NK-92 (cell line): ENCODE results near the gene BAIAP2.

Experiments
- DNase-seq: peaks from one replicate; lab custom pipeline; 2025; ENCODE audit not compliant: unreplicated experiment; lab: John Stamatoyannopoulos, UW

Gene BAIAP2

DNA sequence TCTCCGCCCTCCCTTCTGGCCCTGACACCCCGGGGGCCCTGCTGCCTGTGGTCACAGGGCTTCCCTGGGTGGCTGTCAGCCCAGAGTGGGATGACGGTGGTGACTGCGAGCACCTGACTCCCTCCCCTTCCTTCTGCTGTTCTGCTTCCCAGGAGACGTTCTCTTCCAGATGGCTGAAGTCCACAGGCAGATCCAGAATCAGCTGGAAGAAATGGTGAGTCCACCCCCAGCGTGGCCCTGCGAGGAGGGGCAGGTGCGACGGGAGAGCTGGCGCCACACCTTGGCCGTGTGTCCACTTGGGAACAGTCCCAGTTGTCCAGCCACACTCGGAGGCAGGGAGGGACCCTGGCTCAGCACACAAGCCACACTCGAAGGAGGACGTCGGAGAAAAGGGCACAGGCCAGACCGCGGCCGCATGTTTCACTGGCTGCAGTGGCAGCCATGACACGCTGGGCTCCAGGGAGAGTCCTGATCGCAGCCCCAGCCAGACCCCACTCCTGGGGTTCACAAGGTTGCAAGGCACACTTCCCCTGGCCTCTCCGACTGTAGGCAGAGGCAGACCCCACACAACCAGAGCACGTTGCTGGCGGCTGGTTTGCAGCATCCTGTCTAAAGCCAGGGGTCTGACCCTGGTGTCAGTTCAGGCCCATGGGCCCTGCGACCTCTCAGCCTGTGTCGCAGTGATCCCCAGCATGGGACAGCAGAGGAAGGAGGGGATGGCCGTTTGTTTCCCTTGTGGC, 49.9 kb downstream of the BAIAP2 start:
- no peak for DNase-seq

DNA sequence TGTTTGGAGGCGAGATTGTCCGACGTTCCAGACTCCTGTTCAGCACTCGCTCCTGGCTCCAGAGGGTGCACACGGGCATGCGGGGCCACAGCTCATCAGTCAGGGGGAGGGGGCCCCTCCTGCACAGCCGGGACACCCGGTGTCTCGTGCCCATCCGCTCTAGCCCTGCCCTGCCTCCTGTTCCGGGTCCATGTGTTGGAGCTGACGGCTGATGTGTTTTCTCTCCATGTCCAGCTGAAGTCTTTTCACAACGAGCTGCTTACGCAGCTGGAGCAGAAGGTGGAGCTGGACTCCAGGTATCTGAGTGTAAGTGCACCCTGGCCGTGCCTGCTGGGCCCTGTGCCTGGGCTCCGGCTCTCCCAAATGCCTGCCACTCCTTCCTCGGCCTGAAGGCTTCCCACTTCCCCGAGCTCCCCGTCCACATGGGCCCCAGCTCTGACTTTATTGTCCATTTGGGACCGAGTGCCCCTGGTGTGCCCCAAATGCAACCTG, 50.5 kb downstream of the BAIAP2 start:
- DNase-seq: no peak

DNA sequence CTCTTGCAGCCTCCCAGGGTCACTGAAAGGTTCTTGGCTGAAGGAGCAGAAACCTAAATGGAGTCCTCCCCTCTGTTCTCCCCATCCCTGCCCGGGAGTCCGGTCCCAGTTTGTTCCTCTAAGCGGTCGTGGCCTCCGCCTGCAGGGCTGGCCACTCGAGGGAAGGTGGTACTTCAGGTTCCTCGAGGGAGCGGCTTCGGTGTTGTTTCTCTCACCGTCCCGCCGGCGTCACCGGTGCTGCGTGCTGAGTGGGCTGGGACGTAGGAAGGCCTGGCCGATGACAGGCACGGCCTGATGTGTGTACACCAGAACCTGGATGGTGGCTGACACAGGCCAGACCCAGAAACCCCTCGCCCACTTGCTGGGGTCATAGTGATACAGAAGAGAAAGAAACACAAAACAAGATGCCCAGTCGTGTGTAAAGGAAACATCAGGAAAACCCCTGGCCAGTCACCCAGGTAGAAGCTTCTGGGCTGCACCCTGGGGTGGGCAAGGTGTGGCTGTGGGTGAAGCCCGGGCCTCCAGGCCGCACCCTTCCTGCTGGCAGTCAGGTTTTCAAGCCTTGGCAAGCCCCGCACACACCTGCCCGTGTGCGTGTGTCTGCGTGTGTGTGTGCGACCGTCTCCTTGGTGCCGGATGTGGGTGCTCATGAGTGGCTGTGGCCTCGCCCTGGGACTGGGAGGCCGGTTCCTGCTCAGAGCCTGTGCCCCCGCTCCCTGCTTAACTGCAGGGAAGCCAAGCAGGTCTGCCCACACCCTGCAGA, 52.0 kb downstream of the BAIAP2 start:
- no peak for DNase-seq

DNA sequence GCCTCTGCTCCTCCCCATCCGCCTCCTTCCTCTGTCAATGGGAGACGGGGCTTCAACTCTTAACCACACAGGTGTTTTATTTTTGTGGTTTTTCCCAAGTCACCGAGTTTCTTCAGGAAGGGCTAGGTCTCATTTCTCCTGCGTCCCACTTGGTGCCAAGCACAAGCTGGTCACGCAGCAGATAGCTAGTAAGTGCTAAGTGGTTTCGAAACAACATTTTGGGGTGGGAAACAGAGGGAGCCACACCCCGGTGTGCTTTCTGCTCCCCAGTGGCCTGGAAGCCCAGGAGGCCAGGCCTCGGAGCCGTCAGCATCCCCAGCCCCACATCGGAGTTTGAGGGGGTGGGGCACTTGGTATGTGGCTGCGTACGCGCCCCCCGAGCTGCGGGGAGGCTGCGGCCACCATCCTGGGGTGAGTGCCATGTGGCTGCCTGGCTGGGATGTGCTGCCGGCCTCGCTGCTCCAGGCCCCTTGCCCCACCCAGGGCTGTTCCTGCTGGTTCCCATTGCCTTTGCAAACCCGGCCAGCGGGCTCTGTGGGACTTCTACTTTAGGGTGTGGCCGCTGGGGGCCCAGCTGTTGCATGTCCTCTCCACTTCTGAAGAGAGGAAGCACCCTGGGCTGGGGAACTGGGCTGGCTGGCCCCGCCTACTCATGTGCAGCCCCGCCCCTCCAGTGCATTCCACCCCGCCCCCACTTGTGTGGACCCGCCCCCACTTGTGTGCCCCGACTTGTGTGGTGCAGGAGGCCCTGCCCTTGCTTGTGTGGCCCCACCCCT, 55.6 kb downstream of the BAIAP2 start:
- DNase-seq: no peak

DNA sequence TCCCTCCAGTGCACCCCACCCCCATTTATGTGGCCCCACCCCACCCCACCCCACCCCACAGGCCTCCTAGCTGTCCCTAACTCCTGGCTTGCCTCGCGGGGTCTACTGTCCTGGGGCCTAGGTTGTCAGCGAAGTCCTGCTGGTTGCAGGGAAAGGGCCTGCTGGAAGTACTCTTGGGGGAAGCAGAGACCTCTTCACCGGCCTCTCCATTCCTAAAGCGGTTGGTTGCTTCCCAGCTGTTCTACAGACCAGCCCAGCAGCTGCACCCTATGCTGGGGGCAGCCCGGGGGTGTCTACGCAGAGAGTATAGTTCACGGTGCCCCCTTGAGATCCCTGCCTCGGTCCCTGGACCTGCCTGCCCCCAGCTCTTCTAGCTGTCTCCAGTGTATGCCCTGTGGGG, 56.2 kb downstream of the BAIAP2 start:
- DNase-seq: no peak

DNA sequence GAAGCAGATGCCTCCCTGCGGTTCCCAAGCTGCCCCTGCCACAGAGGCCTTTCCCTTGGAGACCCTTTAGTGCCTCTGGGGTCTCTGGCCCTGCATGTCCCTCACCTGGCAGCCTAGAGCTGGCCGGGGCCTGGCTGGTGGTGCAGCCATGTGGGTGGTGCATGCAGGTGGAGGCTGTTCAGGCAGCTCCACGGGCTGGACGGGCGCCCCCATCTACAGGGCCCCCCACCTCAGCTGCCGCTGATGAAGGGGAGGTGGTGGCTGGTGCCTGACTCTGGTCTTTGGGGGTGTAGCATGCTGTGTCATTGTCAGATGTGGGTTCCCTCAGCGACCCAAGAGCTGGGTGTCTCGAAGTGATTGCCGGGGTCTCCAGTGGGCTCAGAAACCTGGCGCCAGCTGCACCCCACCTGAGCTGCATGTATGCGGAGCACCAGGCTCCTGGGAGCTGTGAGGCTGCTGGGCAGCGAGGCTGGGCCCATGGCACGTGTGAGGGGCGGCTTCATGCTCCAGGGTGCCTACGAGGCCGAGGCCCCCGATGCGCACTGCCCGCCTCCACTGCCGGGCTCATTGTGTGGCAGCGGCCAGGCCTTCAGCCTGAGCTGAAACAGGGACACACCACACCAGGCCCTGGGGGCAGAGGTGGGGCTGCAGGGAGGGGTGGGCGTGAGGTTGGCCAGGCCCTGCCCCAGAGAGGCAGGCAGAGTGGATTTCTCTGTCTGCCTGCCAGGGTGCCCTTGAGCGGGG, 57.0 kb downstream of the BAIAP2 start:
- no peak for DNase-seq

DNA sequence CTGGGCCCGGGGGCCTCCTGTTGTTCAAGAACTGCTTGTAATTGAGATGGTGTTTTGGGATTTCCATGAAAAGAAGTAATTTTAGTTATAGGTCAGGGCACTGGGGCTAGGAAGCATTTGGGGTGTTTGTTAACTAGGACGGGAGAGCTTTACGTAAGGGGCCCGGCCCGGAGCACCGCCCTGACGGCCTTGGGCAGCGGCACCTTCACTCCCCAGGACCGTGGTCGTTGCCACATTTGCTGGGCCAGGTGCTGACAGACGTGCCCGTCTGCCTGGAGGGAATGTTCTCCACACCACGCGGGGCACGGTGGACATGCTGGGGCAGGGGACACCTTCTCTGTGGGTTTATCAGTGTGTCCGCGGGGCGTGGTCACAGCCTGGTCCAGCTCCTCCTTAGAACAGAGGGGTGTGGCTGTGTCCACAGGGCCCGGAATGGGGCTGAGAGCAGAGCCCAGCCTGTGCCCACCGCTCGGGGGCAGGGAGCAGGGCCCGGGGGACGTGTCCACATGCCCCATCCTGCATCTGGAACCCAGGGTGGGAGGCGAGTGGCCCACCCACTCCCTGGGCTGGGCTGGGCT, 57.7 kb downstream of the BAIAP2 start:
- DNase-seq: no peak

DNA sequence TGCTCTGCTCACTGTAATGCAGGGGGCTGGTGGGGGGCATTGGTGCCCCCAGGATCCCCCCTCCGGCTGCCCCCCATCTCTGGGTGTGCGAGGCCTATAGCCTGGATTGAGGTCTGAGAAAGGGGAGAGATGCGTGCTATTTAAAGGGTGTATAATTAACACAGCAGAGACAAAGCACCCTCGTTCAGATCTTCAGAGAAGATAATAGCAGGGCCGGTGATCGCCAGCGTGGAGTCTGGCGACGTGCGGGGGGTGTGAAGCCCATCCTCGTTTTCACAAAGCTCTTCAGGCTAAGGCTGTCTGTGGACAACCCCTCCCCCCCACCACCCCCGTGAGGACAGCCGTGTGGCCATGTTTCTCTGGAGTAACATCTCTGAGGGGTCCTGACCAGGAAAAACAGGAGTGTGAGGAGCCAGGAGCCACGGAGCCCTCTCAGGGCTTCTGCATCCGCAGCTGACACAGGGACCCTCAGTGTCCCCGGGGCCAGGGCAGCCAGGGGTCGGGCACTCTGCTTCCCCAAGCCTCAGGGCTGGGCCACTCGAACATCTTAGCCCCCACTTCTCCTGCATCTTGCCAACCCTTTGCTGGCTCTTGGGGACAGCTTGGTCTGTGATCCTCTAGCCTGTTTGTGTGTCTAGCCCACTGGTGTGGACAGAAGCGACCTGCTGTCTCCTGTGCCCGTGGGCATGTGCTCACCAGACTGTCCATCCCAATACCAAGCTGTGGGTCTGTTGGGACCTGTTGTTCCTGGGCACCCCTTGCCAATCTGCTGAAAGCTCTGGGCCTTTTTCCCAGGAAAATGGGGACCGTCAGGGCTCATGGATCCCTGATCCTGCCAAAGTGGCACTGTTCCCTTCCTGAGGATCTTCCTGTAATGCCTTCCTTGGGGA, 58.9 kb downstream of the BAIAP2 start:
- no peak for DNase-seq

DNA sequence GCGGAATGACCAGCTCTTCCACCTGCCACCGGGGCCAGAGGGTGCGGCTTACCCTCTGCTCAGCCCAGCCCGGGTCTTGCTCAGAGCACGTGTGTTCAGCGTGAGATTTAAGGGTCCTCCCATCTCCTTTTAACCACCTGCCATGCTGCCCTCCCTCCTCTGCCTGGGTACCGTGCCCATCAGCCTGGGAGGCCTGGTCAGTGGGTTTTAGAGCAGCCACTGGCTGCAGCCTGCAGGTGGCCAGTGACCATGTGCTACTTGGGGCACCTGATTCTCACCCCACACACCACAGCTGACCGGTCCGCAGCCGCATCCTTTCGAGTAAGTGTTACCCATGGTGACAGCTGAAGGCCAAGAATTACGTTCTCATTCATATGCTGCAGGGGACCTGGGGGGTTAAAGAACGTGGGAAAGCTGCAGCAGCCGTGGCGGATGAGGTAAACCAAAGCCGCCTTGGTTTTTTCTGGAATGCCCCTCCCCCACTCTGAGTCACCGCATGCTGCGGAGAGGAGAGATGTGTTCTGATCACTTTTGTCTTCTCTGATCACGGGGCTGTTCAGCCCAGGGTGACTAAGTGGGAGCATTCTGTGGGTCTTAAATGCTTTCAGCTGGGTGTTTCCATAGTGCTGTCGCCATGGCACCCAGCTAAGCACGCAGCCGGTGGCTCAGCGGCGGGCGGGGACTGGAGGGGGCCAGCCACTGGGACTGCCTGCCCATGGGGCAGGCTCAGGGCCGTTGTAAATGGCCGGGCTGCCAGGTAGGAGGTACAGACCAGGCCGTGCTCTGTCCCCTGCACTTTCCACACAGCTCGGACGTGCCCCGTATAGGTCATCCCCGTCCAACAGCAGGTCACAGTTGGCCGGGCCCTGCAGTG, 59.8 kb downstream of the BAIAP2 start:
- DNase-seq: no peak

DNA sequence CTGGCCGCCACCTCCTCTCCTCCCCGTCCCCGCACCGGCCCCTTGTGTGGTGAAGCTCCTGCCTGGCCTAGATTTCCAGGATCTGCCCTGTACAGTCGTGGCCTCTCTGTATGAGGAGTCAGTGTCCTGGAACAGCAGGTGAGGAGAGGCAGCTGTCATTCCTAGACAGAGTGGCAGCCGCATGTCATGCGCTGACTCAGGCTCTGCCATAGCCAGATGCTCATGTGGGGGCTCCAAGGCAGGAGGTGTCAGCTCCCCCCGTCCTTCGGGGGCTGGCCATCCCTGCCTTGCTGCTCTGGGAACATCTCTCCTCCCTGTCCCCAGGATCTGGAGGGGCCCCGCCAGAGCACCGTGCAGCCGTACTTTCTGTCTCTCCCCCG, 60.4 kb downstream of the BAIAP2 start:
- DNase-seq: no peak

DNA sequence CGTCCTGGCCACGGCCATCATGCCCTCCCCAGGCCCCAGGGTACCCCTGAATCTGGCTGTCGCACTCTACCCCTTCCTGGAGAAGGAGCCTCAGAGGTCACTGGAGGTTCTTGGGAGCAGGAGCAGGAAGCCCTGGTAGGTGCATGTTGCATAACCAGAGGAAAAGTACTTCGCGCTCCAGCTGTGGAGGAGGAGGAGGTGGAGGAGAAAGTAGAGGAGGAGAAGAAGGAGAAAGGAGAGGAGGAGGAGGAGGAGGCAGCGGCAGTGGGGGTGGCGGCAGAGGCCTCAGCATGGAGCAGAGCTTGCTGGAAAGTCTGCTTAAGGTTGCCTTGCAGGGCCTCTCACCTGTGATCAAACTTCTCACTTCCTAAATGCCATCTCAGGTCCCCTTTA, 61.8 kb downstream of the BAIAP2 start:
- DNase-seq: no peak

DNA sequence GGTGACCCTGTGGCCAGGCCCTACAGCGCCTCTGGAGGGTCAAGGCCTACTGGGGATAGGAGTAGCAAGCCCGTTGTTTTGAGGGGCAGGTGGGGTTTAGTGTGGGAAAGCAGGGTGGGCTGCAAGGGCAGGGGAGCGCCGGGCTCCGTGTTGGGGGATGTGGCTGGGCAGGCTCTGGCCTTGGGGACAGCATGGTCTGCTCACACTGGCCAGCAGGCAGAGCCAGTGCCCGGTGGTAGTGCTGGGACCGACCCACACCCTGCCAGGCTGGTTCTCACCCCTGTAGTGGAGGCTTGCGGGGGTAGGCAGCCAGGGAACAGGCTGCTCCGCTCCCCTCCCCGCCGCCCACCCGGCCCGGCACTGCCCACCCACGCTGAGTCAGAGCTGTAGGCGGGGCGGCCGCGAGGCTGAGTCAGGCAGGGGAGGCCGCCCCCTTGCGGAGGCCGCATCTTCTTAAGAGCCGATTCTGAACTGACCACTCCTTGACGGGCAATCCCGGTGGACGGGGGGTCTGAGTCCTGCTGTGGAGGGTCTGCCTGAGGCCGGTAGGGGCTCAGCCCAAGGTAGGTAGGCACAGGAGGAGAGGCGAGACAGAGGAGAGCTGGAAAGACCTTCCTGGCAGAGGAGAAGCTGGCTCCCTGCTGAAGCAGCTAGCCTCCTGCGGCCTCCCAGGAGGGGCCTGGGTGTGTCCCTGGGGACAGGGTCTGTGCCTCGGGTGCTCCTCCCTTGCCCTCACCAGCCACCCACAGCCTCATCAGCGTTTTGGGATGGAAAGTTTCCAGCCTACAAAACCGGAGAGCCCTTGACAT, 62.4 kb downstream of the BAIAP2 start:
- no peak for DNase-seq

DNA sequence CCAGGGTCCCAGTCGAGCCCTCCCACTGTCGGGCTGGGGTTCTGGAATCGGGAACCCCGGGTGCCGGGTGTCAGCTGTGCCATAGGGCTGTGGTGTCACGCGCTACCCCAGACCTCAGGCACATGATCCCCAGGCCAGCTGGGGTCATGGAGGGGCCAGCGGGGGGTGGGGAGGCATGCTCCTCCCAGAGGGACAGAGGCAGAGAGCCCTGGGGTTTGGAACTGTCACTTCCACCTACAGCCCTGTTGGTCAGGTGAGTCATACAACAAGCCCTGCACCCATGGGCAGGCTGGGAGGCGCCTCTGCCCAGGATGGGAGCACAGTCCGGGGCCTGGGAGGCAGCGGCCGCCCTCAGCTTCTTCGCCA, 63.0 kb downstream of the BAIAP2 start:
- no peak for DNase-seq

DNA sequence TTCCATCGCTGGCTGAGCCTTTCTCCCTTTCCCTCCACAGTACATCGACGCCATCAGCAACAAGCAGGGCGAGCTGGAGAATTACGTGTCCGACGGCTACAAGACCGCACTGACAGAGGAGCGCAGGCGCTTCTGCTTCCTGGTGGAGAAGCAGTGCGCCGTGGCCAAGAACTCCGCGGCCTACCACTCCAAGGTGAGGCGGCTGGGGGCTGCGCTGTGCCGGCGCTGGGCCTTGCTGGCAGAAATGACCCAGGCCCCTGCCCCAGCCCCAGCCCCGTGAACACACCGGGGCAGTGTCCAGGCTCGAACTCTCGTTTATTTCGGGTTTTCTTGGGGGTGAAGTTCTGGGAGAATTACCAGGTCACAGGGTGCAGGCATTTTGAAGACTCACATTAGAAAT, 64.9 kb downstream of the BAIAP2 start:
- DNase-seq: no peak

DNA sequence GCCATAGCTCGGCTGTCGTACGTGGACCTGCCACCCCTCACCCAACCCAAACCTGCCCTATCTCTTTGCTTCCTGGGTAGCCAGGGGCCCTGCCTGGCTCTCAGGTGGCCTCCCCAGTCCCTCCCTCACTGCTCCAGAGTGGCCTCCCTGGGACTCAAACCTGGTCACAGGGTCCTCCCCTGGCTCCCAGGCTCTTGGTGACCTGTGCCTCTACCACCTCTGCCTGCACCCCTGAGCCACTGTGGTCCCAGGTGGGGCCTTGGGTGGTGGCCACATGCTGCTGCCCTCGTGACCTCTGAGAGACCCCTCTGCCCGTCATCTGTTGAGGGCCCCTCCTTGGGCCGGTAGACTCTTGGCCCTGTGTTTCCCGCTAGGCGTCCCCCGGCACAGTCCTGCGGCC, 65.7 kb downstream of the BAIAP2 start:
- DNase-seq: no peak

DNA sequence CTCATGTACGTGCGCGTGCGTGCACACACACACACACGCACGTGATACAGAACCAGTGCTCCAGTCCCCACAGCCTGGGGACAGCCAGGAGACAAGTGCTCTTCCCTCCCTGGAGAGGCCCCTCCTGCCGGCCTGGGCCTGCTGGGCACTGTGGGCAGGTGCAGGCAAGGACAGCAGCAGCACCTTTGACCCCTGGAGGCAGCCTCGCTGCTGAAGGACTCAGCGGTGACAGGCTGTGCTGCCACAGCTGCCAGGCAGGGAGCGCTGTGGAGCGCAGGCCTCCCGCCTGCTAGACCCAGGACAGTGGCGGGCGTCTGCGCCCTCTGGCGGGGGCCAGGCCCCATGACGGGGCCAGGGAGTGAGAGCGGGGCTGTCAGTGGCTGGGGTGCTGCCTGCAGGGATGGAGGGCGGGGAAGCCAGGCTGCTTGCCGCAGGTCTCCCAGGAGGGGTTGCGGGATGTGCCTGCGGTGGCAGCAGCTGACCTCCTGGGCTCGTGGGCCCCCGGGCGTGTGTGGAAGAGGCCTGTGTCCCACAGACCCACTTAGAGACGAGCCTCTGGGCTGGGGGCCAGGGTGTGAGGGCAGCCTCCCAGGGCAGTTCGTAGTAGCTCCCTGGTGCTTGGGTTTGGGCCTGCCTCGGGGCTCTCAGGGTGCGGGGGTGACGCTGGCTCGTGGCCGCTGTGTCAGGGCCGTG, 66.8 kb downstream of the BAIAP2 start:
- no peak for DNase-seq

DNA sequence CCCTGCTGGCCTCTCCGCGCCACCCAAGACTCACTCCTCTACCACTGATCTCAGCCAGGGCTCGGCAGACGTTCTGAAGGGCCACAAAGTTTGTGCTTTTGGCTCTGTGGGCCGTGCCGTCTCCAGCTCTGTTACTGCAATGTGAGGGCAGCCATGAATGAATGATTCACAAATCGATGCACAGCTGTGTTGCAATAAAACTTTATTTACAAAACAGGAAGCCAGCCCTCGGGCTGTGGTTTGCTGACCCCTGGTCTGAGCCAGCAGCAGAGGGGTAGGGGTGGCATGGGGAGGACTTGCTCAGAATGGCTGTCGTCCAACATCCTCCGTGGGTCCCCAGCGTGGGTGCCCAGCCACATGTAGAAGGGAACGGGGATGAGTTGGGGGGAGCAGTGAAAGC, 67.4 kb downstream of the BAIAP2 start:
- no peak for DNase-seq
